NCI-H446 treated with DMSO at 0.1 percent for 48 hours (cell line): ENCODE measurements around the gene BACE2.

Experiments used
- DNase-seq: peaks from one replicate; lab custom pipeline; 2025; lab: John Stamatoyannopoulos, UW

BACE2 gene

DNA sequence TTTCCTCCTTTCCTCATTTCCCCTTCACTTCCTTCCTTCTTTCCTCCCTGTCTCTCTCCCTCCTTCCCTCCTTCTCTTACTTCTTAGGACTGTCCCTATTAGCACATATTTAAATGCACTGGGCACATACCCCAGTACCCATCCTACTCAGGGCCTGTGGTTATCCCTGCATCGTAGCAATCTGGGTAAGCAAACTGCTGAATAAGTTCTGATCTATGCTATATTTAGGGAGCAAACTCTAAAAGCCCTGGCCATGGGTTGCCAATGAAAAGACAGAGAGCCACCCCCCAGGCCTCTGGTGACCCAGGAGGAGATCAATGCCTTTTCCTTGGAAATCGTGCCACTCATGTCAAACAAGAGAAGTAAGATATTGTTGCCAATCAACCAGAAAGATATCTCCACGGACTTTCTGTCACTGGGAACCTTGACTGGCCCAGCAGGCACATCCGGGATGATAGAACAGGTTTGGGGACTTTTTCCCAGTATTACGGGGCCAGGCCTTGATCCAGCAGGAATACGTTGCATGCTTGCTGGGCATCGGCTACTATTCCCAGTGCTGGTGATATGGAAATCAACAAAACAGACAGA is 154.0 kb downstream of the BACE2 start:
- DNase-seq, result no peak

DNA sequence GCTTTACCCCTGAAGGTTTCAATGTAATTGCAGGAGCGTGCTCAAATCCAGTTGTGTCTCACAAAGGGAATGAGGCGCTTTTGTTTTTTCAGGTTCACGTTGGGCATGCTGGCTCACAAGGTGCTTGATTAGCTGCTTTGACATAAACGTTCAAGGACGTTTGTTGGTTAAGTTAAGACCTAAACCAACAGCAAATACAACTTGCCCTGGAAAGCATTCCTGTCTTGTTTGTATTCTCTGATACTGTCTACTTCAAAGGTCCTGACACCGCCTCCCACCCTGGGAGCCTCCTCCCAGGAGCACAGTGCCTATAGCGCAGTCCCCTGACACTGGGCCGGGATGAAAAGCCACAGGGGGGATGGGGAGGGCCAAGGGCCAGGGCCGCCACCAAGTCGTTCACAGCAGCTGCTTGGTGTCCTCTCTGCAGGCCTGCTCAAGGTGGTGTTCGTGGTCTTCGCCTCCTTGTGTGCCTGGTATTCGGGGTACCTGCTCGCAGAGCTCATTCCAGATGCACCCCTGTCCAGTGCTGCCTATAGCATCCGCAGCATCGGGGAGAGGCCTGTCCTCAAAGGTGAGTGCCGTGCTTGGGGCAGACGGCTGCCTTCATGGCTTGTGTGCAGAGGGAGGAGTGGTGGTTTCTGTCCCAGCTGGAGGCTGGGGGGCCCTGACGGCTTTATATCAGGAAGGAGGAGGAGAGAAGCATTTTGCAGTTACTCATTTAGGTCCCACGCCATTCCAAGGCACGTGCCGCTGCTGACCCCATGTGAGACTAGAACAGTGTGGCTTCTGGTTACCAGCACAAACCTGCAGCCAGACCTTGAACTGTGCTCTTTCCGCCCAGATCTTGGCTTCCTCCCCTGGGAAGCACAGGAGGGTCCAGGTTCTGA is 154.8 kb downstream of the BACE2 start:
- no peak for DNase-seq

DNA sequence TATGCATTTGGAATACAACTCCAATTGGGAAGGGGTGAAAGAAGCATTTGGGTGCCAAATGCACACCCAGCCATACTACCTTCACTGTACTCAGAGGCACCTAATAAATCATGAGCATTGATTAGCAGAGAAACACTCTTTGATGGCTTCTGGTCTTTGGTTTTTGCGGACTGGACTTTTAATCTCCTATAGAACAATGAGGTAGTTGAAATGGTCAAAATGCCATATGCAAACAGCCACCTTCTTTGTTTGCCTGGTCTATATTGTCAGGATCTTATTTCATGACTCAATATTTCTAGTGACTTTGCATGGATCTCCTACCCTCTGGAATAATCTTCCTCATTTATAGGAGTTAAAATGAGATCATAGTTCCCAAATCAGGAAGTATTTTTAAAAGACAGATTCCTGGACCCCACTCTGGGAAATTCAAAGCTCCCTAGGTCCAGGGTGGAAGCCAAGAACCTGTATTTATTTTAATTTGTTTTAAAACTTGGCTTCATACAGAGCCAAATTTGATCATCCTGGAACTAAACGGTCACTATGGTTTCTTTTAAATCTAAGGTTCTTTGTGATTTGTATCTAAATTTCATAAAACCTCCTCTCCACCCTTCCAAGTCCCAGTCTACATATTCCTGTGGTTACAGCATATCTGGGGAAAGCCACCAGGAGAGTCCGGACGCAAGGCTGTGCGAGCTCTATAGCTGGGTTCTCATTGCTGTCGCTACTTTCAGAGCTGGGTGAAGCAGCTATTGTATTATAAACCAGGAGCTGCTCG is 157.4 kb downstream of the BACE2 start:
- no peak for DNase-seq

DNA sequence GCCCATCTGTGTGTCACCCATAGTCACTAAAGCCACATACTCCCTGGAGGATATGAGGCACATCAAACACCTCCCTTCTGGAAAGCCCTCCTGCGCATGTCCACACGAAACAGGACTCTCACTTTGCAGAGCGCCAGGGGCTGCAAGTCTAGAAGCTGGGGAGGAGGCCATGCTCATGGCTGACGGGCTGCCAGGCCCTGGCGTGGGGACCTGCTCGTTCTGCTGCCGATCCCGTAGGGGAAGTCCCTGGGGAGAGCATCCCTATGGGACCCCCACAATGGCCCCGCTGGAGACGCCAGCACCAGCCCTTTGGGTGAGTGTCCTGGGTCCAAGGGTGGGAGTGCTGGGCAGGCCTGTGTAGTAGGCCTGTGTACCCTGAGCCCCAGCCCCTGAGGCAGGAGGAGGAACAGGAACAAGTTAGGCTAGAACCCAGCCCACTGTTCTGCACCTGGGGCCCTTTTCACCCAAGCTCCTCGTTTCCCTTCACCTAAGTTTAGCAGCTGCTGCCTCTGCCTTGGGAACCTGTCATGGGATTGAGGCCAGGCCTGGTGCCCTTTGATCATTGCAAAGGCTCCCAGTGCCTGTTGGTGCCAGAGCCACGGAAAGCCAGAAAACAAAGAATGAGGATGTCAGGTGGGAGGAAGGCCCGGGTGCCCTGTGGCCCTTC is 158.6 kb downstream of the BACE2 start:
- no peak for DNase-seq

DNA sequence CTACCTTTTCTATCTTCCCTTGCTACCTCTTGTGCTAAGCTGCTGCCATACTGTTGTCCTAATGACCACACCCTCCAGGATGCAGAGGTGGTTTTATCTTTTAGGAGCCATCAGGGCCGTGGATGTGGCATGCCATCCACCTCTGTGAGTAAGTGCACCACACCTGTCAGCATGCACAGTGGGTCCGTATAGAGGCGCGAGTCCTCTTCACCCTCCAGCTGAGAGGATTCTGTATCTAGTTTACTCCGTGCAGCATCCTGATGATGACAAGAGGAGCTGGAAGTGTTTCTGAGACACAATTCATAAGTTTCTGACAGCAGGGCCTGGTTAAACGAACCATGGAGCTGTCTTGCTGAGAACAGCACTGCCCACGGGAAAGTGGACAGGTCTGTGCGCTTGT is 159.8 kb downstream of the BACE2 start:
- no peak for DNase-seq

DNA sequence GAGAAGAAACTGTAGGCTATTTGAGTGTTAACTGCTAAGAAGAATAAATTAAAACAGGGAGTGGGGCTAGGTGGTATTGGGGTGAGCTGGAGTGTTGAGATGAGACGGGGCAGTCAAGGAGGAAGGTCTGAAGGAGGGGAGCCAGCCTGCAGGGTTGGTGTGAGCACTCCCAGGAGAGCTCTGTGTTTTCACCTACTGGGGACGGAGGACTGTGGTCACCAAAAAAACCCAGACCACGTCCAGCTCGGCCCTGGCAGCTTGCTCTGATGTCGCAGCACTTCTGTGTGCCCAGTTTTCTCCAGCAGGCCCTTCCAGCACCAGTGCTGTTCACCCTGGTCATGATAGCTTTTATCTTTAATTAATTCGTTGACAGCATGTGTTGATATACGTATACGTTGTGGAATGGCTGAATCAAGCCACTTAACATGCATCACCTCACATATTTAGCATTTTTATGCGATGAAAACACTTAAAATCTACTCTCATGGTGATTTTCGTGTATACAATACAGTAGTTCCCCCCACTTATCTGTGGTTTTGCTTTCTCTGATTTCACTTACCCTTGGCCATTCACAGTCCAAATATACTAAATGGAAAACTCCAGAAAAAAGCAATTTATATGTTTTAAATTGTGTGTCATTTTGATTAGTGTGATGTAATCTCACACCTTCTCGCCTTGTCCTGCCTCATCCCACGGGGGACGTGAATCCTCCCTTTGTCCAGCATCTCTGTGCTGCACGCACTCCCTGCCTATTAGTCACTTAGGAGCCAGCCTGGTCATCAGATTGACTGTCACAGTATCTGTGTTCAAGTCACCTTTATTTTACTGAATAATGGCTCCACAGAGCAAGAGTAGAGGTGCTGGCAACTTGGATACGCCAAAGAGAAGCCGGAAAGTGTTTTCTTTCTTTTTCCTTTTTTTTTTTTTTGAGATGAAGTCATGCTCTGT is 161.0 kb downstream of the BACE2 start:
- DNase-seq, result no peak
